NCI-H128 (cell line): ENCODE results near the gene ARID1B.
"Not testable (repeated sequence)": the region's sequence is repeated elsewhere in the genome, so short reads cannot be mapped to it uniquely, and the experiment has no call there.

Experiments
- DNase-seq: peaks from one replicate; lab custom pipeline; 2025; ENCODE audit not compliant: unreplicated experiment; lab: John Stamatoyannopoulos, UW

ARID1B gene

GRCh38 chr6:156928126-156928525 is 150.9 kb downstream of the ARID1B start:
- DNase-seq: no peak

GRCh38 chr6:156928972-156929371 is 151.8 kb downstream of the ARID1B start:
- DNase-seq: no peak

DNA sequence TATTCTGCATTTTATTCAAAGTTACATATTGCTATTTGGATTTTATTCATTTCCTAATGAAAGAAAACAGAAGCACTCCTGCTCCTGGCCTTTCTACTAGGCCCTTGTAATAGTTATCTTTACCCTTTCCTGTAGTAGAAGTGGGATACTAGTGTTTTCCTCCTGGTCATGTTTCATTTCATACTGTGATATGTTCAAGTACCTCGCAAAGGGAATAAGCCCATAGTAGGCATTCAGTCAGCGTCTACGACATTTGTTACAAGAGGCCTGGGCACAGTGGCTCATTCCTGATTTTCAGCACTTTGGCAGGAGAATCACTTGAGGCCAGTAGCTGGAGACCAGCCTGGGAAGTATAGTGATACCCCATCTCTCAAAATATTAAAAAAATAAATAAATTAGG is 154.1 kb downstream of the ARID1B start:
- DNase-seq: no peak

DNA sequence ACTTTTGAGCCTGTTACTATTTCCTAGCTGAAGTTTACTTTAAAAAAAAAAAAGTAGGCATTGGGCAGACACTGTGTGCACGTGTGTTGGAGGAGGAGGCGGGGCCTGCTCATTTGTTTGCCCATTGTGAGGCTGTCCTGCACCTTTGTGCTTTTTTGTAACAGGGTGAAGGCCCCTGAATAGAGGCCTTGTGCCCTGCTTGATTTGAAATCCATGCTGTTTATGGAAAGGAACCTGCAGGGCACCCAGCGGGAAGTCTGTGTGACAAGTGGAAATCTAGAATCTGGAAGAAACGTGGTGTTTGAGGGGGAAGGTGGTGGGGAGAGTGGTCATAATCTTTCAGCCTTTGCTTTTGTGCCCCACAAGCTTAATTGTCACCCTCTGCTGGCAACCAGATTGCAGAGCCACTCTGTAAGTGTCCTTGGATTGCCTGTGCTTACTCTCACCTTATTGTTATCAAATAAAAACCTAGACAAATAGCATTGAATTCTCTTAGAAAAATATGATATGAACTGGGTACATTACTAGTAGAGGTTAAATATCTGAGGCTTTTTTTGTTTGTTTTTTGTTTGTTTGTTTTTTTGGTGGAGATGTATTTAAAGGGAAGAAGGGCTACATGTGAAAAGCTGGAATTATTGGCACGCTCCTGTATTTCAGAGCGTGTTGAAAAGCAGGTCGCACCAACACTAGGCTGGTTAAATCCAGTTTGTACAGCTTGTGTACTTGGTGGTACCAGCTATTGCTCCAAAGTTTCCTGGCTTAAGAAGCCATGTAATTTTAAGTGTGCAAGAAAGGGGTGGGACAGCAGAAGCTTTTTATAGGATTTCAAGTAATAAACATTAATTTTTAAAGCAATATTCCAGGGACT is 156.3 kb downstream of the ARID1B start:
- DNase-seq: peak; percentile 73

GRCh38 chr6:156934069-156934460 is 156.9 kb downstream of the ARID1B start:
- no peak for DNase-seq

- no peak for DNase-seq
These were observed 157.8 kb downstream of the ARID1B start for GRCh38 chr6:156935000-156935399.

GRCh38 chr6:156938143-156938542 is 161.0 kb downstream of the ARID1B start:
- no peak for DNase-seq

DNA sequence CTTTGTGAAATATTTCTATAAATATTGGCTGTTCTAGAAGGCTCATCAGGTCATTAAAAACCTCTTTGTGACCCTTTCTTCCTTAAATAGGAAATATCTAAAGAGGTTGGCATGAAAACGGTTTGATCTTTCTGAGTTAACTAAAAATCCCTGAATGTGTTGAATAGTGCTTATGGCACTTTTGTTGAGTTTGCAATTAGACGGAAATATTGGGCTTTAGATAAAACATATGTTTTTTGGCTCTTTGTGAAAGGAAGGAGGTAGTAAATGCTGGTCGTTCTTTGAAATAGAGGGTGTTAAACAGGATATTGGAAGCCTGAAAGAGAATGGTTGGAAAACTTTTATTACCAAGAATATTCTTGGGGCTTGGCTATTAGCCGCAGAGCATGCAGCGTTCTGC is 163.0 kb downstream of the ARID1B start:
- DNase-seq: no peak

DNA sequence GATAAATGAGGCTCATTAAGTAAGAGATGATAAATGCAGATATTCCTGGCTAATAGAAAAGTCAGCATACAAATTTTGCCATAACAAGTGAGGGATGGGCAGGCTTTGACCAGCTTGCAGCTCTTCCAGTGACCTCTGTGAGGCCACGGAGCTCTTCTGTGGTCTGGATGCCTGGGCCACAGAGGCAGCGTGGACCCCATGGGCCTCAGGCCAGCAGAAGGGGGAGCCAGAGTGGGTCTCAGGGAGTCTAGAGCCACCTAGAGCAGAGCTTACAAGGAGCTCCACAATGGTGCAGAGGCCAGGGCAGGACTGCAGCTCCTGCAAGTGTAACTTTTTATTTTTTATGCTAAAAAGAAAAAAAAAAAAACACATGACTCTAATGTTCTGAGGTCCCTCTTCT is 165.1 kb downstream of the ARID1B start:
- no peak for DNase-seq

GRCh38 chr6:156943166-156943565 is 166.0 kb downstream of the ARID1B start:
- DNase-seq: no peak

GRCh38 chr6:156943816-156944215 is 166.6 kb downstream of the ARID1B start:
- no peak for DNase-seq

DNA sequence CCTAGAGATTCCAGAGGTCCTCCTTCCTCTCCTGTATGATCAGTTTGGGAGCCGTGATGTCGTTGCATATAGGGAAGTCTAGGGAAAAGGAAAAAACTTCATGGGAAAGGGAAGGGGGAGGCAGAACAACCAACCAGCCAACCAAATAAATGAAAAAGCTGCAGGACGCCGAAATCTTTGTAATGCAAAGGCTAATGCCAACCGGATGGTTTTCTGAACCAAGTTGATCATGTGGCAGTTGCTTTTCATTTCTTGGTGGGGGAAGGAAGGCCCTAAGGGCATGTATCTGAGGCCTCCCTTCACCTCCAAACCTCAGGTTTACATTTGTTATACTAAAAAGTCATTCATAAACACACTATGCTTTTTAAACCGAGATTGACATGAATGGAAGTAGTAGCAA is 167.2 kb downstream of the ARID1B start:
- no peak for DNase-seq

- not testable (repeated sequence) for DNase-seq
These were observed 168.6 kb downstream of the ARID1B start for GRCh38 chr6:156945789-156946172.

DNA sequence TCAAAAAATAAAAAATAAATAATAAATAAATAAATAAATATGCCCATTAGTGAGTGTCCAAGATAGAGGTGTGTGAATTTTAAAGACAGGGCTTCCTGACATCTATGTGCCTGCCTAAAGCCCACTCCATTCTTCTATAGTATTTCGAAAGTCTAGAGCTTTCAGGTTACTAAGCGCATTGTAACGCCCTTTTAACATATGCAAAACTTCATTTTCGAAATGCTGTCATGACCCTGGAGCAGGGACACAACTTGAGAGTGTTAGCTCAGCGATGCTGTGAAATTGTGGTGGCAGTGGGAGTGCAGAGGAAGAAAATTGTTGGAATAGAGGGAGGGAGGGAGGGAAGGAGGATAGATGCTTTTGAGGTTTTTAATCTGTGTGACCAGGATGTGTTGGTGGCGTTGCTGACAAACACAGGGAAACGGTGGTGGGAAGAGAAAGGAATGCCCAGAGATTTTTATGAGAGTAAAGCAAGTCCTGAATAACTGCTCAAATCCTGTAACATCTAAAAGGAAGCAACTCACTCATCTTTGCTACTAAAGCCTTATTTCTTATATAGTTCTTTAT is 169.3 kb downstream of the ARID1B start:
- no peak for DNase-seq

DNA sequence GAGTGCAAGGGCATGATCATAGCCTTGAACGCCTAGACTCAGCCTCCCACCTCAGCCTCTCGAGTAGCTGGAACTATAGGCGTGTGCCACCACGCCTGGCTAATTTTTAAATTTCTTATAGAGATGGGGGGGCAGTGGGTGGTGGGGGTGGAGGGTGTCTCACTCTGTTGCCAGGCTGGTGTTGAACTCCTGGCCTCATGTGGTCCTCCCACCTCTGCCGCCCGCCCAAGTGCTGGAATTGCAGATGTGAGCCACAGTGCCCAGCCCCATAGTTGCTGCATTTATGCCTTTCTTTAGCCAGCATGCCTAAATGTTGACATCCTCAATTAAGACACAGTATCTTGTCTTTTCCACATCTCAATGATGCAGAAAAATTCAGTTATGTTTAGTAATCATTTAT is 171.1 kb downstream of the ARID1B start:
- no peak for DNase-seq

DNA sequence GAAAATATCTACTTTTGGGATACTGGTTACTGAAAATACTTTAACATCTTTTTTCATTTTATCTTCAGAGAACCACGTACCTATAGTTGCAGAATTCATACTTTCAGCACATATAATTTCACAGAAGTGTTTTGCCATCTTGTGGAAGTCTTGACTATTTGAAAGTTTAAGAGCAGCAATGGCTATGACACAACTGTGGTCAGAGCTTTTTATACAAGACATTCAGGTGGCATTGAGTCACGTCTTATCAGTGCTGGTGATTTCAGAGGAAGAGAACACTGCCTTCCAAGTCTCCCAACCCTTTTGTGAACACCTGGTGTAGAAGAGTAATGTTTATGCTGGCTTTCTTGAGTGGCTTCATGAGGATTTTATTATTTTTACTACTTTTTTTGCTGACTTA is 171.6 kb downstream of the ARID1B start:
- no peak for DNase-seq

- no peak for DNase-seq
These were observed 172.2 kb downstream of the ARID1B start for GRCh38 chr6:156949376-156949775.

DNA sequence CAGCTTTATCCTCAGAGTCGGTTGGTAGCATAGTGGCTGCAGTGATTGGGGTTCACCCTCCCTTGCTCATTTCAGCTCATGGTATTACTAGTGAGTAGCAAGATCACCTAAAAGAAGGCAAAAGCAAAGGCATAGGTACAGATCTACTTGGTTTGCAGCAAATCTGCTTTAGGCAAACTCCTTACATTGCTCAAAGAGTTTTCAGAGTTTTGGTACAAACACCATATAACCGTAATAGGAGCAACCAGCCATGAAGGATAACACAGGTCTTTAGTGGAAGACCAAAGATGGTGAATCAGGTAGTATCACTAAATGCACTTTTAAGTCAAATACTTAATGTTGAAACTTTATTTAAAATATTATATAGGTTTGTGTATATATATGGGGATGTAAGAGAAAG is 172.9 kb downstream of the ARID1B start:
- DNase-seq: no peak

DNA sequence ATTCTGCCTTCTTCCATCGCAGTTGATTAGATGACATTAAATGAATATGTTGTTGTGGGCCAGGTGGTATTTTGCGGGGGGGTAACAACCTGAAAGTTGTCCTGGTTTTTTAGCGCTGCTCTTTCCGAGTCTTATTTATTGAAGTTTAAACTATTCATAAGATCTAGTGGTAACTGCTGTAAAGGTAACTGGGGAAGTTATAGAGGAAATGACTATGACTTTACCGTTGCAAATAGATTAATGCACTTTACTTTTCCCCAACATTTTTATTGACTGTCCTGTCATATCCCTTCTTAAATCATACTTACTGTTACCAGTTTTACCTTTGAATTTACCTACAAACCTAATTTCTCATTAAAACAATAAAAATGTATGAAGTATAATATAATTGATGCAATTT is 173.4 kb downstream of the ARID1B start:
- DNase-seq: no peak

DNA sequence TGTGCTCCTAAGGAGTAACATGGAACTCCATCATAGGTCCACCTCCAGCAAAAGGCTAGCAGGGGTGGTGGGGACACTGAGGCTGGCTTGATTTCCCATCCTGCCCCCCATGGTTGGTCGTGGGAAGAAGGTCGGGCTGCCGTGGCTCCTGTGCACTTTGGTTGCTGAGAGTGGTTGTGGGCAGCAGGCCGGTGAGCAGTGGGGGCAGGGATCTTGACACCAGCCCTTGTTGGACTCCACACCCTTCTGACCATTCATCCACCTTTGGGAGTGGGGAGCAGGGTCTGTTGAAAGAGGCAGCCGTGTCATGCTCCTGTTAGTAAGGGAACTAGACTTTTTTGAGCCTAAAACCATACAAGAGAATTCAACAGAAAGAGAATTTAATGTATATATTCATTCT is 175.2 kb downstream of the ARID1B start:
- no peak for DNase-seq

DNA sequence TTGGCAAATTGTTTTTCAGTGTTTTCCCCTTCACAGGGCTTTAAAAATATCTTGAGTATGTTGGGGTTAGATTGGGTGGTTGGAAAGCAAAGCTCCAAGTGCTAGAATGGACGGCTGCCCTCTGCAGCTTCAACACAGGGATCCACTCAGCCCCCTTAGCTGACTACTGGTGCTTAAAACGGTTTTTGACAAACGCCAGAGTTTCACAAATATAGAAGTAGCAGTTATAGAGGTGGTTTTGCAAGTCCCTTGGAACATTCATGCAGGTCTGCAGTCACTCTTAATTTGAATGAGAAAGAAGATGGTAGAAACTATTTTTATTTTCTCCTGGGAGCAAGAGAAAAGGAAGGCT is 175.9 kb downstream of the ARID1B start:
- DNase-seq: no peak

- peak; percentile 74 for DNase-seq
These were observed 176.4 kb downstream of the ARID1B start for GRCh38 chr6:156953479-156954146.
